IPS-18a (cell line): ENCODE results near the gene RPS6KA6.

ENCODE experiments used
- H3K27ac ChIP-seq: one replicate; pipeline ENCODE4 v1.5.1; 2013; ENCODE audit warnings: low read length
- H3K27me3 ChIP-seq: one replicate; pipeline ENCODE4 v1.6.1; 2013; ENCODE audit warnings: mild to moderate bottlenecking, low read length; ENCODE audit not compliant: control insufficient read depth, insufficient read depth
- H3K36me3 ChIP-seq: one replicate; pipeline ENCODE4 v1.6.1; 2013; ENCODE audit warnings: low read depth, low read length; ENCODE audit not compliant: control insufficient read depth
- H3K4me1 ChIP-seq: one replicate; pipeline ENCODE4 v1.6.1; 2013; ENCODE audit warnings: low read depth, low read length; ENCODE audit not compliant: control insufficient read depth
- H3K4me3 ChIP-seq: one replicate; pipeline ENCODE4 v1.5.1; 2013; ENCODE audit warnings: low read length
- H3K9ac ChIP-seq: one replicate; pipeline ENCODE4 v1.6.1; 2013; ENCODE audit warnings: mild to moderate bottlenecking, low read length, moderate library complexity
- H3K9me3 ChIP-seq: one replicate; pipeline ENCODE4 v1.6.1; 2013; ENCODE audit warnings: low read depth, low read length; ENCODE audit not compliant: control insufficient read depth

RPS6KA6 gene

DNA sequence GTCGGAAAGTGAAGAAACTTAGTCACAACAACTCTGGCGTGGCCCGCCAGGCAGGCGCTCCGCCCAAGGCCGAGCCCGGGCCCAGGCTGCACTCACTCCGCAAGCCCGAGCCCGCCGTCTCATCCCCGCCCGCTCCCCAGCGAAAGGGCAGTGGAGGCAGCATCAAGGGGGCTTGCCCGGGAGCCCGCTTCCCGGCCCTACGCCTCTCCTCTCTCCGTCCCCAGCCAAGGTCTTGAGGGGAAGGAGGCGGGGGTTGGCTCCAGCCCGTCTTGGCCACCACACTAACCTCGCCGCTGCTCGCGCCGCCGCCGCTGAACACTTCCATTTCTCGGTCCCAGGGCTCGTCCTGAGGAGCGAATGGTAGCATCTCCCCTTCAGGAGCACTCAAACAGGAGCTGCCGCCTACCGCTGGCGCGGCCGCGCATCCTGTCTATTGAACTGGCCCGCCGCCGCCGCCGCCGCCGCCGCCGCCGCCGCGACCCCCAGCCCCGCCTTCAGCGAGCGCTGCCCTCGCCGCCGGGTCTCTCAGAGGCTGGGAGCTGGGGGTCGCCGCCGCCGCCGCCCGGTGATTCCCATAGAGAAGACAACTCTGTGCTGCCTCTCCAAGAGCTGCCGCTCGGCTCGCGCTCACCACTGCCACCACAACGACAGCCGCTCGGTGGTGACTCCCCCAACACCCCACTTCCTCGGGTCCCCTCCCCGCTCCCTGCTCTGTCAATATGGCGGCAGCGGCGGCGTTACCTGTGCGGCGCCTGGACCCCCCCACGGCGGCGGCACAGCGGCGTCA is at the start of gene RPS6KA6:
Gene RPS6KA6 (minus strand): TSS at position 667 of the 787 bp plus-strand sequence. CDS start 300 bp downstream, at position 367.
- no peaks in the 10 kb centered on the region for H3K36me3 ChIP-seq
- no peaks in the 10 kb centered on the region for H3K27me3 ChIP-seq
- no peaks in the 10 kb centered on the region for H3K4me1 ChIP-seq
- peak within 1 kb of the TSS; percentile 11 for H3K9ac ChIP-seq
- peak within 1 kb of the TSS; percentile 83 for H3K4me3 ChIP-seq
- peaks cover 6% of the 10 kb centered on the region for H3K9me3 ChIP-seq
- no peak within 1 kb of the TSS for H3K27ac ChIP-seq

DNA sequence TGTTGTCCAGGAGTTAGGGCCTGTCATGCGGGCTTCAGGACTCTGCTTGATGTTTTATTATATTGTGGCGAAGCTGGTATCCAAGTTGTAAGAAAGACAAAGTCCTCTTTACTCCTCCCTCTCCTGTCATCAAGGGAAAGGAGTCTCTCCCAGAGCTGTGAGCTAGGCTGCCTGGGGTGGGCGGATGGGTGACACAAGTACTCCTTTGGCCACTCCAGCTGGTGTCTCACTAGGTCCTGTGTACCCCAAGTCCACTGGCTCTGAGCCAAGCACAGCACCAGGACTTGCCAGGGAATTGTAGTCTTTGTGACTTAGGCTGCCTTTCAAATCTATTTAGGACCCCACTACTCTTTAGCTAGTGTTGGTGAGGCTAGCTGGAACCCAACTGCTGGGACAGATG is 36.7 kb upstream of the RPS6KA6 start:
- H3K9me3 ChIP-seq = peaks cover 14% of the 10 kb centered on the region
- no peaks in the 10 kb centered on the region for H3K36me3 ChIP-seq
- no peak overlapping the region for H3K9ac ChIP-seq
- no peak overlapping the region for H3K4me3 ChIP-seq
- no peaks in the 10 kb centered on the region for H3K4me1 ChIP-seq
- H3K27ac ChIP-seq = no peak overlapping the region
- no peaks in the 10 kb centered on the region for H3K27me3 ChIP-seq

DNA sequence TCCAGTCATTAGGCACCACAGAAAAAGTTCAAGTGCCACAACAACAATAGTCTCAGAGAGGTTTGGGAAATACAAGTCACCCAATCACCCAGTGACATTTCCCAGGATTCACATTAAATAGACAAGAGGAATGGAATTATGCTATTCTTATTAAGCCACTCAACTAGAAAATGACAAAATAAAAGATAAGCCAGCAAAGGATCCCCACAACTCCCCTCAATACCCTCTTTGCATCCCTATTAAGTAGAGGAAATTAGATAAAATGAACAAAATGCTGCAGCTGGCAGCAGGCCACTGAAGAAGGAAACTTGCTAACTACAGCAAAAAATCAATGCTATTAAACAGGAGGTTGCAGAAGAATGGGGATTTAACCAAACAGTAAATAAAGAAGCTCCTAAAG is 35.3 kb upstream of the RPS6KA6 start:
- Histone ChIP-seq H3K27ac (no peak overlapping the region), H3K9ac (no peak overlapping the region), H3K27me3 (no peaks in the 10 kb centered on the region), H3K4me1 (no peaks in the 10 kb centered on the region), H3K4me3 (no peak overlapping the region), H3K36me3 (no peaks in the 10 kb centered on the region), H3K9me3 (peaks cover 14% of the 10 kb centered on the region)

DNA sequence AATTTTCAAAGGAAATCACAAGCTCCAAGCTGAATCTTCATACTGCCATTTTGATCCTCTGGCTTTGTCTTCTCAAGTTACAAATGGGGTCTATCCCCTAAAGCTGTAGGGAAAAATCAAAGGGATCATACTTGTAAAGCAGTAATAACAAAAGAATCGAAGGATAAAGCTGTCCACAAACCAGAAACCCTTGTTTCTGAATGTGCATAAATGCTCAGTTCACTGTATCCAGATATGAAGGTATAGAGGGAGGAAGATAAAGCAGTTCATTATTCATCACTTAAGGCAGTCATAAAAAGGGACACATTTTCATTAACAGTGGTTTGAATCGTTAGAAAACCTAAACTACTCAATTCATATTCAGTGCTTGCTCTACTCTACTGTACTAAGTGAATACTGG is 33.2 kb upstream of the RPS6KA6 start:
- Histone ChIP-seq H3K36me3 (no peaks in the 10 kb centered on the region), H3K27ac (no peak overlapping the region), H3K9ac (no peak overlapping the region), H3K27me3 (no peaks in the 10 kb centered on the region), H3K4me3 (no peak overlapping the region), H3K4me1 (peaks cover 7% of the 10 kb centered on the region), H3K9me3 (peaks cover 6% of the 10 kb centered on the region)

DNA sequence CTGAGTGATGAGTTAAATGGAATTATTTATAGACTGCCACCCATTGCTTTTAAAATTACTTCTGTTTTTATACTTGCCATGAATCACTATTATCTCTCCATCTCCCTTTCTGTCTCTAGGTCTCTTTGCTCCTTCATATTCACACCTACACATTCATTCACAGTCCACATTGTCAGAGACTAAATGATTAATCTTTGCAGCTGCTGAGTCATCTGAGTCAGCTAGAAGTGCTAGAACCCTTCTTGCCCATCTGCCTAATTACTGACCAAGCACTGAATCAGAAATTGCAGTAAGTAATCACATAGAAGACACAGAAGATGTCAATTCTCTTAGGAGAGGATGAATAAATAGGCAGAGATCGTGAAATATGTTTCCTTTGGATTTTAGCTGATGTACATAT is 31.6 kb upstream of the RPS6KA6 start:
- Histone ChIP-seq H3K4me1 (peaks cover 7% of the 10 kb centered on the region), H3K9me3 (peaks cover 6% of the 10 kb centered on the region), H3K9ac (no peak overlapping the region), H3K27me3 (no peaks in the 10 kb centered on the region), H3K36me3 (no peaks in the 10 kb centered on the region), H3K4me3 (no peak overlapping the region), H3K27ac (no peak overlapping the region)

DNA sequence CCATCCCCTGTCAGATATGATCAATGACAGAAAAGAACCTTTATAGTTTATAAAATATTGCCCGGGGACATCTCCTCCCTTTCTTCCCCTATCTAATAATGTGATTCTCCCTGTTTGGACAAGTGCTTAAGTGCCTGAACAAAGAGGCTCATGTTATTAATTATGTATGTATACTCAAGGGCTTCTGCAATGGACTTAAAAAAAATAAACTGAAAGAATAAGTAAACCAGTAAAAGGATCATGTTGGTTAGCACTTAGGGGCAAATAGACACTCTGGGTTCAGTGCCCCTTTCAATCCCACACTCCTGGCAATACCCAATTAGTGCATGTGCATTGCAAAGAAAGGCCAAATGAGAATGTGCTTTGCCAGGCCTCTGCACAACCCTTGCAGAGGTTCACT is 30.7 kb upstream of the RPS6KA6 start:
- H3K4me3 ChIP-seq = no peak overlapping the region
- peaks cover 7% of the 10 kb centered on the region for H3K4me1 ChIP-seq
- peaks cover 6% of the 10 kb centered on the region for H3K9me3 ChIP-seq
- H3K27ac ChIP-seq = no peak overlapping the region
- no peaks in the 10 kb centered on the region for H3K36me3 ChIP-seq
- H3K27me3 ChIP-seq = no peaks in the 10 kb centered on the region
- H3K9ac ChIP-seq = no peak overlapping the region

DNA sequence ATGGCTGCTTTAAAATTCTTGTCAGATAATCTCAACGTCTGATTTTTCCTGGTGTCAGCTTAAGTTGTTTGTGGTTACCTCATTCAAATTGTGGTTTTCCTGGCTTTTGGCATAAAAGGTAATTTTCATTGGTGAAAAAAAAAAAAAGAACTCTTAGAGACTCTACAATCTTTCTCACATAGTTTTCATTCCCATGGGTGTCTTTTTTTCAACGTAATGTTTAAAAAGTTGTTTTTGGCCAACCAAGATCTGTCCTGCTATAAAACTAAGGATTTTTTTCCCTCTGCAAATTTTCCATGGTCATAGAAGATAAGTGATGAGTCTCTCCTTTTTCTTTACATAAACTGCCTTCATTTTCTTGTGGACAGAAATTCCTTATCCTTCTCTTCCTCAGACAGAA is 28.9 kb upstream of the RPS6KA6 start:
- H3K27ac ChIP-seq = no peak overlapping the region
- H3K9ac ChIP-seq = no peak overlapping the region
- H3K36me3 ChIP-seq = no peaks in the 10 kb centered on the region
- no peaks in the 10 kb centered on the region for H3K9me3 ChIP-seq
- H3K27me3 ChIP-seq = no peaks in the 10 kb centered on the region
- H3K4me1 ChIP-seq = peaks cover 7% of the 10 kb centered on the region
- H3K4me3 ChIP-seq = no peak overlapping the region

DNA sequence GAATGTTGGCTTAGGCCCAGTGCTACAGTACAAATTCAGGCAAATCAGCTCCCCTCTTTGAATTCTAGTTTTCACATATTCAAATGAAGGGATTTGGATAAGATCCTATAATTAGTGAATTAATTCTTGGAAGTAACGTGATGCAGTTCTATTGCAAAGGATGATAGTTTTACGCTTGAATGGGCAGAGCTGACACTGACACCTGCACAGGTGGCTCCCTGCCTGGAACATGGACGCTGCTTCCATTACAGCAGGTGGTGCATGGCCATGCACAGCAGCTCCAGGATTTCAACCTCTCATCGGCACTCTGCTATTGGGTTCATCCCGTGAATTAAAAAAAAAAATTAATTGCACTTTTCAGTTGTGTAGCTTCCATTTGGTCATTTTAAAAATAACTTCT is 28.4 kb upstream of the RPS6KA6 start:
- Histone ChIP-seq H3K4me1 (peaks cover 7% of the 10 kb centered on the region), H3K36me3 (no peaks in the 10 kb centered on the region), H3K27ac (no peak overlapping the region), H3K27me3 (no peaks in the 10 kb centered on the region), H3K4me3 (no peak overlapping the region), H3K9me3 (no peaks in the 10 kb centered on the region), H3K9ac (no peak overlapping the region)

DNA sequence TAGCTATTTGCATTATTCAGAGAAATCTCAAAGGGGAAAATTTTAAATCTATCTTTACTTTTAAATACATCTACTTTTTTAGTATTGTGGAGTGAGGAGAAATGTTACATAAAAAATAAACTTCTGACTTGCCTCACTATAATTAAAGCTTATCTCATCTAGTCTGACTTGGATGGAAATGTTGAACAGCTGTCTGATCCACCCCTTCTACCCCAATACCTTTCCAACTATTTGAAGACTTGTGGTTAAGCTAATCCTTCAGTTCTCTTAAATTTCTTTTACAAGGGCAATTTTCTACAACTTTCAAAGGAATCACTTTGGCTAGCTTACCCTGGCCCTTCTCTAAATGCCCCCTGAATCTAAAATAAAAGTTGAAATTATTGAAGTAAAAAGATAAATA is 17.3 kb upstream of the RPS6KA6 start:
- Histone ChIP-seq H3K4me3 (no peak overlapping the region), H3K27ac (no peak overlapping the region), H3K9ac (no peak overlapping the region), H3K36me3 (no peaks in the 10 kb centered on the region), H3K27me3 (no peaks in the 10 kb centered on the region), H3K9me3 (peaks cover 14% of the 10 kb centered on the region), H3K4me1 (no peaks in the 10 kb centered on the region)

DNA sequence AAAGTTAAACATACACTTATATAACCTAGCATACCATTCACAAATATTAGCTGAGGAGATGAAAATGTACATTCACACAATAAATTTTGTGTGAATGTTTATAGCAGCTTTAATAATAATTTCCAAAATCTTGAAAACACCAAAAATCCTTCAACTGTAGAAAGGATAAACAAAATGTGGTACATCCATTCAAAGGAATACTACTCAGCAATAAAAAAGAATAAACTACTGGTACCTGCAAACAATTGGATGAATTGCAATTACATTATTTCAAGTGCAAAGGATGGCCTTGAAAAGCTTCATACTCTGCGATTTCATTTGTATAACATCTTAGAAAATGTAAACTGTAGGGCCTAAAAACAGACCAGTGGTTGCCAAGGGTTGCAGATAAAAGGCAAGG is 11.7 kb upstream of the RPS6KA6 start:
- H3K9me3 ChIP-seq = peaks cover 21% of the 10 kb centered on the region
- H3K4me1 ChIP-seq = no peaks in the 10 kb centered on the region
- H3K27me3 ChIP-seq = no peaks in the 10 kb centered on the region
- H3K9ac ChIP-seq = no peak overlapping the region
- no peaks in the 10 kb centered on the region for H3K36me3 ChIP-seq
- H3K4me3 ChIP-seq = no peak overlapping the region
- no peak overlapping the region for H3K27ac ChIP-seq

DNA sequence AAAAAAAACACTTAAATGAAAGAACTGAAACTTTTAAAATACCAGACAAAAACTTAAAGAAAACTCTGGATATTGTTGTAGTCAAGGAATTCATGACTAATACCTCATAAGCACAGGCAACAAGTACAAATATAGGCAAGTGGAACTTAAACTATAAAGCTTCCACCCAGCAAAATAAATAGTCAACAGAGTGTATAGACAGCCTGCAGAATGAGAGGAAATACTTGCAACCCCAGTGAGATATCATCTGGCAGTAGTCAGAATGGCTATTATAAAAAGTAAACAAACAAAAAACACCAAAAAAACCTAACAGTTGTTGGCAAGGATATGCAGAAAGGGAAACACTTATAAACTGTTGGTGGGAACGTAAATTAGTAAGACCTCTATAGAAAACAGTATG is 9.6 kb upstream of the RPS6KA6 start:
- H3K9ac ChIP-seq = no peak overlapping the region
- H3K9me3 ChIP-seq = peaks cover 32% of the 10 kb centered on the region
- H3K27ac ChIP-seq = no peak overlapping the region
- H3K36me3 ChIP-seq = no peaks in the 10 kb centered on the region
- H3K4me3 ChIP-seq = no peak overlapping the region
- H3K27me3 ChIP-seq = no peaks in the 10 kb centered on the region
- no peaks in the 10 kb centered on the region for H3K4me1 ChIP-seq

DNA sequence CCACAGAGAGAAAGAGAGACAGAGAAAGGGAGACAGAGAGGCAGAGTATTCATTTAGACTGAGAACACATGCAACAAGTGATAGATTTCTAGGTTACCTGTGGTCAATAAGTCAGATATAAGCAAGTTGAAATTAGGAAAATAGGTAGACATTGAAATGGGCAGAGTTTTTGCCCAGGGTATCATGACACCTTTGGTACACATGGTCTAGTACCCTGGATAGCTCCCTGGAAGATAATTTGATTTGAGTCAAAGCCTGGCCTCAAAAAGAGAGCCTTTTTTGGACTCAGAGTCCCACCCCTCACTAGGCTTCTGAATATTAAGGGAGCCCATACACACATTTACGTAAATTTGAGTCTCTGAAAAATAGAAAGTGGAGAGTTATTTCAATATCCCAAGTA is 4.0 kb upstream of the RPS6KA6 start:
- no peak overlapping the region for H3K27ac ChIP-seq
- H3K27me3 ChIP-seq = no peaks in the 10 kb centered on the region

More for the DNA sequence above, 4.0 kb upstream of the RPS6KA6 start:
- H3K9me3 ChIP-seq = peaks cover 11% of the 10 kb centered on the region
- H3K9ac ChIP-seq = no peak overlapping the region
- no peaks in the 10 kb centered on the region for H3K36me3 ChIP-seq
- H3K4me1 ChIP-seq = no peaks in the 10 kb centered on the region
- no peak overlapping the region for H3K4me3 ChIP-seq
